ENCODE results near the gene UBE2L6.

UBE2L6 gene

GRCh38 chr11:57514538-57515331 lies 52.7 kb downstream of the UBE2L6 start:
- H3K4me3 ChIP-seq (ENCODE audit: low read depth, low read length): peak overlapping the region; percentile 85
- TF ChIP-seq CTCF (IDR thresholded peaks at IDR 0.05; ENCODE audit: low read depth, low read length): no peak

- peak overlapping the region; percentile 85 for H3K4me3 ChIP-seq (ENCODE audit: low read depth, low read length)
- no peak for TF ChIP-seq CTCF (IDR thresholded peaks at IDR 0.05; ENCODE audit: low read depth, low read length)
These were observed 53.4 kb downstream of the UBE2L6 start for GRCh38 chr11:57513911-57514537.

- H3K4me3 ChIP-seq (ENCODE audit: low read depth, low read length): no peak overlapping the region; the same call in 1 of the 2 replicates
- no peak for TF ChIP-seq CTCF (IDR thresholded peaks at IDR 0.05; ENCODE audit: low read depth, low read length)
These were observed 54.0 kb downstream of the UBE2L6 start for GRCh38 chr11:57513452-57513795.

- TF ChIP-seq CTCF (IDR thresholded peaks at IDR 0.05; ENCODE audit: low read depth, low read length): no peak
- no peak overlapping the region for H3K4me3 ChIP-seq (ENCODE audit: low read depth, low read length)
These were observed 54.6 kb downstream of the UBE2L6 start for GRCh38 chr11:57512646-57513451.

- no peak overlapping the region for H3K4me3 ChIP-seq (ENCODE audit: low read depth, low read length)
- TF ChIP-seq CTCF (IDR thresholded peaks at IDR 0.05; ENCODE audit: low read depth, low read length): no peak
These were observed 55.6 kb downstream of the UBE2L6 start for GRCh38 chr11:57511741-57512430.

- no peak for TF ChIP-seq CTCF (IDR thresholded peaks at IDR 0.05; ENCODE audit: low read depth, low read length)
- H3K4me3 ChIP-seq (ENCODE audit: low read depth, low read length): no peak overlapping the region
These were observed 58.9 kb downstream of the UBE2L6 start for GRCh38 chr11:57508341-57509170.

All from WI38 (cell line).